T-helper 2 cell treated with Interferon-gamma antibody and Interleukin-4, amounts not matched to agents 5 μg/mL and 100 μg/mL, for 36 hours (primary cell): ENCODE data around the gene SETD3.

Experiments
- DNase-seq: peaks from one replicate; pipeline ENCODE4 v3.0.0; 2021; ENCODE audit warnings: low spot score
- H3K27ac Mint-ChIP-seq: one replicate; pipeline ENCODE4 v1.8.0; 2021; ENCODE audit warnings: mild to moderate bottlenecking, mixed read lengths
- H3K27me3 Mint-ChIP-seq: one replicate; pipeline ENCODE4 v1.8.0; 2021; ENCODE audit warnings: low read depth, mixed read lengths
- H3K36me3 Mint-ChIP-seq: one replicate; pipeline ENCODE4 v1.8.0; 2021; ENCODE audit warnings: low read depth, mixed read lengths
- H3K4me1 Mint-ChIP-seq: one replicate; pipeline ENCODE4 v1.8.0; 2021; ENCODE audit warnings: low read depth, mixed read lengths
- H3K4me3 Mint-ChIP-seq: one replicate; pipeline ENCODE4 v1.8.0; 2022; ENCODE audit warnings: mild to moderate bottlenecking, moderate library complexity, mixed read lengths
- H3K9me3 Mint-ChIP-seq: one replicate; pipeline ENCODE4 v1.8.0; 2021; ENCODE audit warnings: mixed read lengths

The SETD3 gene

DNA sequence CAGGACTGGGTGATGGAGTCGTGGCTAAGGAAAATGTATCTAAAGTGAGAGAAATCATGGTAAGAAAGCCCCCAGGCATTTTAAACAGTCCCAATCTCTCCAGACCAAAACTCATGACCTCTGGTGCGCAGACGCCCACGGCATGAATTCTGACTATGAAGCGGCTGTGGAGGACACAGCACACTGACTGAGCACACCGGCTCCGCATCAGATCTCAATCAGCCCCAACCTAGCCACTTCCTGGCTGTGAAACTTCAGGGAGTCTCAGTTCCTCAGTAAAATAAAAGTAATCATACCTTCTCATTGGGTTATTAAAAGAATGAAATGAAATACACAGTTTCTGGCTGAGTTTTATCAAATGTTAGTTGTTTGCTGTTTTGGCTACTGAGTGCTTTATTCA, 38.7 kb downstream of the SETD3 start:
- no peak for DNase-seq
- H3K4me1 Mint-ChIP-seq = peaks cover 24% of the 10 kb centered on the region
- peak overlapping the region; percentile 45 for H3K27ac Mint-ChIP-seq
- peaks cover 6% of the 10 kb centered on the region for H3K9me3 Mint-ChIP-seq
- peaks cover 43% of the 10 kb centered on the region for H3K36me3 Mint-ChIP-seq
- no peak overlapping the region for H3K4me3 Mint-ChIP-seq
- no peaks in the 10 kb centered on the region for H3K27me3 Mint-ChIP-seq

DNA sequence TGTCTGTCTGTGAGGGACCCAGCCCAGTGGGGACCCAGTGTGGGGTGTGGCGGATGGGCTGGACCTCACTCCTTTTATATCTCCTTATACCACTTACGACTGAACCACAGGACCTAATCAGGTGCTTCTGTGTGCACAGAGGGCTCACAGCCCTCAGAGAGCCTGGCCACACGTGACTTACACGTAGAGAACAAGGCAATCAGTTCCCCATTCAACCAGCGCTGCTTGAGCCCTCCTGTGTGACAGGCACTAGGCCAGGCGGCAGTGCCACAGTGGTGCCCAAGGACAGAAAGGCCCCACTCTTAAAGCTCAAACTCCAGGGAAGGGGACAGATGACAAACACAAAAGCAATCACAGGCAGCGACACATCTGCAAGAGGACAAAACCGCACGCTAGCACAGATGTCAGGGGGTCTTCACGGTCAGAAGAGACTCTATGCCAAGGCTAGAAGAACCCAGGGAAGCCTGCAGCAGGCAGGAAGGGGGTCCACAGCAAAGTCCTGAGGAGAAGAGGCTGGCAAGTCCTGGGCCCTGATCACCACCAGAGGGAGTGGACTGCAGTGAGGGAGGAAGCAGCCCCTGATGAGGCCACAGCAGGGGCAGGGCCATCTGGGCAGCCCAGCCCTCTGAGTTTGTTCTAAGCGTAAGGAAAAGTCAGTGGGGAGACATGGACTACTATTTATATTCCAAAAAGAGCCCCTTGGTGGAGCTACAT, 39.3 kb downstream of the SETD3 start:
- H3K27ac Mint-ChIP-seq = no peak overlapping the region
- H3K36me3 Mint-ChIP-seq = peaks cover 41% of the 10 kb centered on the region
- peaks cover 29% of the 10 kb centered on the region for H3K4me1 Mint-ChIP-seq
- DNase-seq = no peak
- no peak overlapping the region for H3K4me3 Mint-ChIP-seq
- peaks cover 6% of the 10 kb centered on the region for H3K9me3 Mint-ChIP-seq
- H3K27me3 Mint-ChIP-seq = no peaks in the 10 kb centered on the region

DNA sequence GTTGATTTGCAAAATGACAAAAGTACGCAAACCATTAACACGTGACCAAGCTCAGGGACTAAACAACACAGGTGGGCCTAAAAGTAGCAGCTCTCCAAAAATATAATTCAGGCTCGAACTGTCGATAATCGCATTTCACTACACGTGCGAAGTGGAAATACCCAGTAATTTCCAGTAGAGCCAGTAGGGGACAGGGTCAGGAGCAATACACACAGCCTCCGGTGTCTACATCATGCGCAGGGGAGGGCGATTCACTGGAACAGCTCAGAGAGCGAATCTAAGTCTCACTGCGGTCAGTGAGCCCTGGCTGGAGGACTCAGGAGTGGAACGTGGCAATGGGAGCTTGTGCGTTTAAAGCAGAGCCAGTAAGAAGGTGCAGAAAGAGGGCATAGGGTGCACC, 40.4 kb downstream of the SETD3 start:
- H3K27ac Mint-ChIP-seq = no peak overlapping the region
- DNase-seq = no peak
- peaks cover 50% of the 10 kb centered on the region for H3K36me3 Mint-ChIP-seq
- peaks cover 35% of the 10 kb centered on the region for H3K4me1 Mint-ChIP-seq
- H3K9me3 Mint-ChIP-seq = peaks cover 6% of the 10 kb centered on the region
- H3K27me3 Mint-ChIP-seq = no peaks in the 10 kb centered on the region
- no peak overlapping the region for H3K4me3 Mint-ChIP-seq

DNA sequence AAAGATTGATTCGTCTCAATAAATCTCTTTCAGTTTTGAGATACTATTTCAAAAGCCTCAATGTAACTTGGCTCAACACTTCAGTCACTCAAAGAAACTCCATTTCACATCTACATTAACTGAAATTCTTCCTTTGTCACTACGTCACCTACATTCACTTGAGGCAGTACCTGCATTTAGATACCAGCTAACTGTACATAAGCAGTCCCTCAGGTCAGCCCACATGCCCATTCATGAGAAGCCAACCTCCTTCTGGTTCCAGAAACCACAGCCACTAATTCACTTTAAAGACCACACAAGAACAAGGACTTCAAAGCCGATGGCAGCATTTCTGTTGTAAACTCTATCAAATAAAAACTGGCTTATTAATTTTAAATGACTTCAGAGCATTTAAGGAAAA, 43.0 kb downstream of the SETD3 start:
- H3K27ac Mint-ChIP-seq = no peak overlapping the region
- no peak overlapping the region for H3K4me3 Mint-ChIP-seq
- H3K9me3 Mint-ChIP-seq = peaks cover 6% of the 10 kb centered on the region
- no peaks in the 10 kb centered on the region for H3K27me3 Mint-ChIP-seq
- H3K4me1 Mint-ChIP-seq = peaks cover 35% of the 10 kb centered on the region
- no peak for DNase-seq
- H3K36me3 Mint-ChIP-seq = peaks cover 54% of the 10 kb centered on the region

DNA sequence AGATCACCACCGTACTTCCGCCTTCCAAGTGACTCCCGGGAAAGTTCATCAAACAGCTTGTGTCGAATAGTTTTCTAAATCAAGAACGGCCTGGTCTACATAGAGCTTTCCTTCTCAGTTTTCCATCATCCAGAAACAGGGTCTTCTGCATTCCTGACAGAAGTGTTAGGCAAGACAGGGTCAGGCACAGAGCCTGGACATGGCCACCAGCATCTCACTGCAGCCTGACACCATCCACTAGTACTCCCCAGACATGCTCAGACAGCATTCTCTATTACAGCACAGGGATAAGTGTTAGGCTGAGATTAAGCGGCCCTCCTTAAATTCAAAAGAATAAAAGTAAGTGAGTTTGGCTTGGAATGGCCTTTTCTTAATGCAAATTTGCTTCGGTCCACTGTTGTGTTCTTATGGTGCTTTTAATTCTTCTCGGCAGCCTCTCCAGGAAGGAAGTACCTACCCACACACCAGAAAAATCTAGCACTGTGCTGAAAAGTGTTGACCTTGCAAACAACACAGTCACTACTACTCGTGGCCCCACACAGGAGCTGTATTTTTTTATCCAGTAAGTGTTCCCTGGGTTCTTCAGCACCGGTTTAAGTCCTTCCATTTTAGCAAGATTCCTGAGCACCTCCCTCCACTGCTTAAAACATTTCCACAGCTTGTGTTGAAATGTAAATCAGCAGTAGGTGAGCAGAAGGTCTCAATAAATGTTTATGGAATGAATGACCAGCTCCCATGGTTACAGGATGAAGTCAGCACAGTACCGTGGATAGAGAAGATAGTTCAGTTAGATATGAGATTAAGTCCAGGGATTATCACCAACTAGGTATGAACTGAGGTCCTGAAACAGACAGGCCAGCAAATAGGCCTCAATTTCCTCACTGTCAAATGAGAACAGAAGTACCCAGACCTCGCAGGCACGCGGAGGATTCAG, 44.1 kb downstream of the SETD3 start:
- DNase-seq = no peak
- H3K4me3 Mint-ChIP-seq = peak overlapping the region; percentile 27
- H3K27me3 Mint-ChIP-seq = no peaks in the 10 kb centered on the region
- H3K4me1 Mint-ChIP-seq = peaks cover 26% of the 10 kb centered on the region
- H3K27ac Mint-ChIP-seq = peak overlapping the region; percentile 38
- H3K36me3 Mint-ChIP-seq = peaks cover 50% of the 10 kb centered on the region
- H3K9me3 Mint-ChIP-seq = no peaks in the 10 kb centered on the region

DNA sequence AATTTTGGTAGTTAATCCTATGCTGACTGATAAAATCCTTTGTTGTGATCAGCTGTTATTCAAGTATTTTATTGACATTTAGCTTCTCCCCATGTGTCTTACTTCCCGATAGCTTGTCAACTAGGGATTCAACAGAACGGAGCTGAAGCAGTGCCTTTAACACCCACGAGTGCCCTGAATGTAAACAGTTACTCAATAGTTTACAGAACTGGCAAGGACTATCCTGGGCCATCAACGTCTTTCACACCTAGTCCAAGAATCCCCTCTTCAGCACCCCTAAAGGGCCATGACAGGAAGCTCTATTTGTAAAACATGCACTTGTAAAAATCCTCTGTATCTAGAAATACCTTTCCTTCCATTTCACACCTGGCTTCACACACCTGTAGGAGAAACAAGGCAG, 45.3 kb downstream of the SETD3 start:
- Mint-ChIP-seq H3K4me3 (no peak overlapping the region), H3K27me3 (no peaks in the 10 kb centered on the region), H3K4me1 (peaks cover 23% of the 10 kb centered on the region), H3K9me3 (peaks cover 5% of the 10 kb centered on the region), H3K36me3 (peaks cover 55% of the 10 kb centered on the region), H3K27ac (no peak overlapping the region)
- DNase-seq = no peak

DNA sequence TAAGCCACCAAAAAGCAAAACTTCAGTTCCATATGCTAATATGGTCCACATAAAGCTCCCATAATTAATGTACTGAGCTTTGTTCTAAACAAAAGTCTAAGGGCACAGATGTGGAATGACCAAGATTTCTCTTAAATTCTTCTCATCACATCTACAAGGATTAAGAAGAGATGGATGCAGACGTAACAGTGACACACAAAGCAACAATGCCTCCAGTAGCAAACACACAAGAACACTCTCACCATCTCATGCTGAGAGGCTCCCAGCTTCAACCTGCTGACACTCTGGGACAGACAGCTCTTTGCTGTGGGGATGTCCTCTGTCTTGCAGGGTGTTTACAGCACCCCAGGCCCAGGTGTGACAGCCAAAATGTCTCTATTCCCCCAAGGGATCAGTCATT, 48.2 kb downstream of the SETD3 start:
- H3K27ac Mint-ChIP-seq = no peak overlapping the region
- no peak overlapping the region for H3K4me3 Mint-ChIP-seq
- H3K36me3 Mint-ChIP-seq = peaks cover 70% of the 10 kb centered on the region
- no peak for DNase-seq
- H3K4me1 Mint-ChIP-seq = peaks cover 25% of the 10 kb centered on the region
- H3K9me3 Mint-ChIP-seq = peaks cover 28% of the 10 kb centered on the region
- H3K27me3 Mint-ChIP-seq = no peaks in the 10 kb centered on the region

DNA sequence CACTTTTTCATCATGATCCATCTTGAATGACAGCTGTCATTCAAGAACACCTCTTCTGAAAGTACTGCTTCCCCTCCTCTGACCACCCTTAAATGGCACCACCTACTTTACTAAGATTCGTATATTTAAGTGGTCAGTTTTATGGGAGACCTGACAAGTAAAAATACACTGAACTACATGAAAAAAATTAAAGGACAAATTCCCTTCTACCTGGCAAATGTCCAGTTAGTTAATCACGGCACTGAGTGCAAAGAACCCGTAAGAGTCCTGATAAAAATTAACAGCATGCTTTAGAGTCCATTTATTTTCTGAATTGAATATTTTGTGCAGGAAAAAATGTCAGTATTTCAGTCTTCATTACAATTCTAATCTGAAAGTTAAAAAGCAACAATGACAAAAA, 48.7 kb downstream of the SETD3 start:
- peaks cover 66% of the 10 kb centered on the region for H3K36me3 Mint-ChIP-seq
- no peak overlapping the region for H3K27ac Mint-ChIP-seq
- peaks cover 29% of the 10 kb centered on the region for H3K9me3 Mint-ChIP-seq
- H3K4me1 Mint-ChIP-seq = peaks cover 20% of the 10 kb centered on the region
- no peaks in the 10 kb centered on the region for H3K27me3 Mint-ChIP-seq
- no peak for DNase-seq
- H3K4me3 Mint-ChIP-seq = no peak overlapping the region

DNA sequence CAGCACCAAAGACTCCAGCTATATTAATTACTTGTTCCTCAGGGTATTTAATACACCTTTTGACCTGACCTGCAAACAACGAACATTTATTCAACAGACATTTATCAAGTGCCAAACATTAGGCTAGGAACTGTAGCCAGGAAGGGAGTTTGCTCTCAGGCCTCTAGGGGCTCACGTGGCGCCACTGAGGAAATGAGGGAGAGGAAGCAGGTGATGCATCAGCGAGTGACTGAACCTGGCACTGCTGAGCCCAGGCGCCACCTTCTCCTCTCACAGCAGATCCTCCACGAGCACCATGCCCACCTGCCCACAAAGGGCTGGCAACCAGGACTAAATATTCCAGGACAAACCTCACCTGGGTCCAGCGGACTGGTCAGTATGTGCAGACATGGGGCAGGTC, 50.2 kb downstream of the SETD3 start:
- no peak overlapping the region for H3K27ac Mint-ChIP-seq
- DNase-seq = no peak

DNA sequence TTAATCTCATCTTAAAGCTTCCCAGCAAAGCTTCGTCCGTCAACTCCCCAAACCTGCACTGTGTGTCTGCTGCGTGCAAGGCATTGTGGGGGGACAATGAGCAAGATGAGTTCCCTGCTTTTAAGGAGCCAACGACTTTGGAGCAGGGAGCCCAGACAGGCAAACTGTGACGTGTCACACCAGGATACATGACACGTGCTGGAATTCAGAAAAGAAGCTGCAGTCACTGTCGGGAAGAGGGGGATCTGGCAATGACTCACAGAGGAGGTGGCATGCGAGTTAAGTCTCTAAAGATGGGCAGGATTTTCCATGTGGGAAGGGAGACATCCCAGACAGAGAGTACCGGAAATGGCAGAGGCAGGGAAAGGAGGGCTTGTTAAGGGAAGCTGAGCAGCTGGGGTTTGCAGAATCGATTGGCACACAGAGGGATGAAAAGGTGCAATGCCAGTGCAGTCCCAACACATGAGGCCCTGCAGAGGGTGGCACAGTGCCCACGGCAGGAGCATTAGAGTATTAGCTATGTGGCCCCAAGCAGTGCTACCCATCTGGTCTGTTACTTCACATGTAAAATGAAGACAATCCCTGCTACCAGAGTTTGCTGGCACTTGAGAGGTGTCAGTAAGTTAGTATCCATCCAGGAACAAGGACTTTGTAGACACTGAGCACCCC, 52.9 kb downstream of the SETD3 start:
- peaks cover 47% of the 10 kb centered on the region for H3K36me3 Mint-ChIP-seq

More for the DNA sequence above, 50.2 kb downstream of the SETD3 start:
- H3K36me3 Mint-ChIP-seq = peaks cover 63% of the 10 kb centered on the region
- H3K4me1 Mint-ChIP-seq = peaks cover 8% of the 10 kb centered on the region
- peaks cover 29% of the 10 kb centered on the region for H3K9me3 Mint-ChIP-seq
- H3K4me3 Mint-ChIP-seq = no peak overlapping the region
- no peaks in the 10 kb centered on the region for H3K27me3 Mint-ChIP-seq

DNA sequence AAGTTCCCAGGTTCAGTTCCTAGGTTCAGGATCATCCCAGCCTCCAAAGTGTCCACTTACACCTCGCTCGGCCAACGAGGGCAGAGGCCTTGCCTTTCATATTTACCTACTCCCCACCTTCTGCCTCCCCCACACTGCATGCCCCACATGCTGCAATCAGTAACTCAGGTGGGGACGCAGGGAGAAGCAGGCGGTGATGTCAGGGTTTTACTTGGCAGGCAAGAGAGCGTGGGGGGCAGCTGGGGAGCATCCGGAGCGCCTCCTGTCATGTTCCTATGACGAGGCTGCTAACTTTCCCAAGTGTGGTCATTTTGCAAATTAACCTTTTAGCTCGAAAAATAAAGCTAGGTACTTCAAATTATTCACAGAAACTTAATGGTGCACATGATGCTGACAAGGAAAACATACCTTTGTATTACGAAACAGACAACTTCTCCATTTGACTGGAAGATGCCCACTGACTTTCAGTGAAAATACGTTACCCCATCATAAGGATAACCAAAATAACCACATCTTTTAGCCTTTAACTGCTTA, 53.8 kb downstream of the SETD3 start:
- Mint-ChIP-seq H3K36me3 (peaks cover 43% of the 10 kb centered on the region), H3K4me1 (peaks cover 8% of the 10 kb centered on the region), H3K4me3 (no peak overlapping the region)

More for the DNA sequence above, 52.9 kb downstream of the SETD3 start:
- no peak overlapping the region for H3K4me3 Mint-ChIP-seq
- no peak for DNase-seq
- H3K4me1 Mint-ChIP-seq = peaks cover 8% of the 10 kb centered on the region
- no peaks in the 10 kb centered on the region for H3K27me3 Mint-ChIP-seq
- H3K9me3 Mint-ChIP-seq = peaks cover 29% of the 10 kb centered on the region
- H3K27ac Mint-ChIP-seq = no peak overlapping the region

DNA sequence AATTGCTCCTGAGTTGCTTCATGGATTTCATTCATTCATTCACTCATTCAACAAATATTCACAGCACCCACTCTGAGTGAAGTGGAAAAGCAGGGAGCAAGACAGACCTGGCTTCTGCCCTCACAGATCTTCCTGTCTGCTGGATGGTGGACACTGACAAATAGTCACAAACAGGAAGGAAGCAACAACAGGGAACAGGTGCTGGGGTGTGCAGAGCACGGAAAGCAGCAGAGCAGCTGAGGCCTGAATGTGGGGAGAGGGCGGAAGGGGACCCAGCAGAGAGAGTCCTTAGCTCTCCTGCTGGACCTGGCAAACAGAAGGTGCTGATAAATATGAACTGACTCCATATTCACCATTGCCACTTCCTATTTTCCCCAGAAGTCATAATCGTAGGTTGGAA, 54.4 kb downstream of the SETD3 start:
- no peak overlapping the region for H3K27ac Mint-ChIP-seq
- H3K36me3 Mint-ChIP-seq = peaks cover 39% of the 10 kb centered on the region
- H3K9me3 Mint-ChIP-seq = peaks cover 29% of the 10 kb centered on the region
- H3K4me1 Mint-ChIP-seq = peaks cover 8% of the 10 kb centered on the region
- H3K4me3 Mint-ChIP-seq = no peak overlapping the region
- no peaks in the 10 kb centered on the region for H3K27me3 Mint-ChIP-seq
- no peak for DNase-seq

More for the DNA sequence above, 53.8 kb downstream of the SETD3 start:
- H3K9me3 Mint-ChIP-seq = peaks cover 29% of the 10 kb centered on the region
- H3K27ac Mint-ChIP-seq = no peak overlapping the region
- no peak for DNase-seq
- no peaks in the 10 kb centered on the region for H3K27me3 Mint-ChIP-seq

DNA sequence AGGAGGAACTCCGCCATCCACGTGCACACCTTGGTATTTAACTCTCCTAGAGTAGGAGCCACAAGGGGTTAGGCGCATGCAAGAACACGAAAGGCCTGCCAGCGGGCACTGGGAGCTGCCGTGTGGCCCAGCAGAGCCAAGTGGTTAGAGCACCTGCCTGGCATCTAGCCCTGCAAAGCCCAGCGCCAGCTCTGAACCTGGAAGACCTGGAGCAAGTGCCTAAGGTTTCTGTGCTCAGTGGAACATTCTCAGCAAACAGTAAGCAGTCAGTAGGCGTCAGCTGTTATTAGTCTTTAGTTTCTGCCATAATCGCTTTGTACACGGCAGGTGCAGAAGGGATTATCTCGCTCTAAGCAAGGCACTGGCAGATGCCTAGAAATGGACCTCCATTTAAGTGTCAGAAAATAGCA, 55.4 kb downstream of the SETD3 start:
- H3K4me1 Mint-ChIP-seq = peaks cover 7% of the 10 kb centered on the region
- peaks cover 29% of the 10 kb centered on the region for H3K36me3 Mint-ChIP-seq
- no peaks in the 10 kb centered on the region for H3K27me3 Mint-ChIP-seq
- peaks cover 23% of the 10 kb centered on the region for H3K9me3 Mint-ChIP-seq
- no peak for DNase-seq
- no peak overlapping the region for H3K4me3 Mint-ChIP-seq
- H3K27ac Mint-ChIP-seq = no peak overlapping the region
